ENCODE data around the gene MACROD2.
"Not testable (repeated sequence)": the region's sequence is repeated elsewhere in the genome, so short reads cannot be mapped to it uniquely, and the experiment has no call there.

The MACROD2 gene

GRCh38 chr20:15336011-15336410 lies 1340.7 kb downstream of the MACROD2 start:
- DNase-seq: no peak

GRCh38 chr20:15336536-15336935 lies 1341.2 kb downstream of the MACROD2 start:
- DNase-seq: no peak

- DNase-seq: no peak
These were observed 1343.9 kb downstream of the MACROD2 start for GRCh38 chr20:15339264-15339663.

GRCh38 chr20:15342991-15343523 lies 1347.7 kb downstream of the MACROD2 start:
- no peak for DNase-seq

- no peak for DNase-seq
These were observed 1350.0 kb downstream of the MACROD2 start for GRCh38 chr20:15345287-15345686.

- no peak for DNase-seq
These were observed 1351.5 kb downstream of the MACROD2 start for GRCh38 chr20:15346657-15347280.

GRCh38 chr20:15359056-15359455 lies 1363.7 kb downstream of the MACROD2 start:
- no peak for DNase-seq

- no peak for DNase-seq
These were observed 1367.5 kb downstream of the MACROD2 start for GRCh38 chr20:15362849-15363248.

- DNase-seq: no peak
These were observed 1369.5 kb downstream of the MACROD2 start for GRCh38 chr20:15364781-15365180.

GRCh38 chr20:15370370-15370769 lies 1375.1 kb downstream of the MACROD2 start:
- no peak for DNase-seq

GRCh38 chr20:15374682-15375081 lies 1379.4 kb downstream of the MACROD2 start:
- no peak for DNase-seq

GRCh38 chr20:15375836-15376235 lies 1380.5 kb downstream of the MACROD2 start:
- DNase-seq: no peak

GRCh38 chr20:15377603-15378002 lies 1382.3 kb downstream of the MACROD2 start:
- not testable (repeated sequence) for DNase-seq

- DNase-seq: no peak
These were observed 1382.8 kb downstream of the MACROD2 start for GRCh38 chr20:15378151-15378550.

GRCh38 chr20:15379681-15380296 lies 1384.5 kb downstream of the MACROD2 start:
- no peak for DNase-seq

GRCh38 chr20:15380770-15381169 lies 1385.5 kb downstream of the MACROD2 start:
- no peak for DNase-seq

- DNase-seq: no peak
These were observed 1391.9 kb downstream of the MACROD2 start for GRCh38 chr20:15387228-15387627.

GRCh38 chr20:15395457-15395856 lies 1400.1 kb downstream of the MACROD2 start:
- DNase-seq: no peak

- no peak for DNase-seq
These were observed 1400.7 kb downstream of the MACROD2 start for GRCh38 chr20:15396026-15396425.

GRCh38 chr20:15396900-15397299 lies 1401.6 kb downstream of the MACROD2 start:
- no peak for DNase-seq

- no peak for DNase-seq
These were observed 1404.5 kb downstream of the MACROD2 start for GRCh38 chr20:15399781-15400180.

- DNase-seq: no peak
These were observed 1410.8 kb downstream of the MACROD2 start for GRCh38 chr20:15406072-15406471.

- no peak for DNase-seq
These were observed 1416.5 kb downstream of the MACROD2 start for GRCh38 chr20:15411781-15412180.

GRCh38 chr20:15415908-15416307 lies 1420.6 kb downstream of the MACROD2 start:
- DNase-seq: no peak

- no peak for DNase-seq
These were observed 1424.5 kb downstream of the MACROD2 start for GRCh38 chr20:15419856-15420255.
